Sigmoid colon (tissue), 7 donors: ENCODE data around the gene EXOC6. TPM values are rescaled to one million over a fixed set of nuclear protein-coding genes. Genes with fewer than 3 reads are reported as not detected.

Source experiments
- DNase-seq: peaks from one replicate; pipeline ENCODE4 v3.0.0-alpha.2; 2019
- H3K27ac ChIP-seq, 4 donors: fragments of 200-600 bp; sonication (generic); one replicate each; pipeline ENCODE4 v1.5.1; 2016 to 2019; ENCODE audit warnings: mild to moderate bottlenecking in 1 of 4
- H3K27me3 ChIP-seq, 3 donors: fragments of 200-600 bp; sonication (generic); one replicate each; pipeline ENCODE4 v1.5.1; 2019; ENCODE audit warnings: mild to moderate bottlenecking in 1 of 3
- H3K36me3 ChIP-seq, 4 donors: fragments of 200-600 bp; sonication (generic); one replicate each; pipeline ENCODE4 v1.5.1; 2016 to 2019
- H3K4me1 ChIP-seq, 4 donors: fragments of 200-600 bp; sonication (generic); one replicate each; pipeline ENCODE4 v1.5.1; 2017 to 2019
- H3K4me3 ChIP-seq, 4 donors: fragments of 200-600 bp; sonication (generic); one replicate each; pipeline ENCODE4 v1.5.1; 2017 to 2019; ENCODE audit warnings: mild to moderate bottlenecking in 2 of 4, moderate library complexity in 1 of 4
- H3K9me3 ChIP-seq, 4 donors: fragments of 200-600 bp in 3 of 4; sonication (generic) in 3 of 4; one replicate each; pipeline versions ENCODE4 v1.5.1 to v1.6.1; 2013 to 2019
- EP300 ChIP-seq, 4 donors: sonication (generic); formaldehyde crosslinking; IDR thresholded peaks; one replicate each; pipeline ENCODE4 v1.6.1; 2017; ENCODE audit warnings: antibody characterized with exemption in 4 of 4
- POLR2A ChIP-seq, 2 donors: fragments of 450-650 bp; IDR thresholded peaks; one replicate each; pipeline ENCODE4 v1.6.1; 2016; ENCODE audit warnings: antibody characterized with exemption in 2 of 2, mild to moderate bottlenecking in 2 of 2, moderate library complexity in 2 of 2
- POLR2AphosphoS5 ChIP-seq, 4 donors: sonication (generic); formaldehyde crosslinking; IDR thresholded peaks; one replicate each; pipeline ENCODE4 v1.6.1; 2017; ENCODE audit warnings: antibody characterized with exemption in 4 of 4
- WGBS, 2 donors: extraction: QIAGEN DNeasy Blood & Tissue Kit; methylation state at CpG; one replicate each; pipeline ENCODE4 v1.1.7; 2013; 5-methylcytosine and 5-hydroxymethylcytosine counted together
- intact Hi-C: fragments of 100-400 bp; cut with DNase I; formaldehyde crosslinking; loops from one replicate; pipeline ENCODE4 v1.15.1; 2023
- polyA plus RNA-seq, 3 donors: library from polyadenylated mRNA; stranded (reverse); fragments of 200-250 nt; gene quantifications; one replicate each; pipeline ENCODE4 v1.2.3, GENCODE V29; 2013
- total RNA-seq, 4 donors: library from RNA; depleted of rRNA; stranded (reverse); fragments of >200 nt; gene quantifications; one replicate each; pipeline ENCODE4 v1.1.0, GENCODE V29; 2016
- TF ChIP-seq, protein P1 (sequence below), 4 experiments: fragments of 450-650 bp in 3 of 4; fragments of 200-600 bp in 1 of 4; IDR thresholded peaks; one replicate each; pipeline ENCODE4 v1.5.1; 2016 to 2019; ENCODE audit warnings: antibody characterized with exemption in 4 of 4, mild to moderate bottlenecking in 3 of 4, moderate library complexity in 2 of 4
- donor health status: healthy with polysubstance abuse.
- donor health status: Bipolar disorder and iron deficiency.
- donor health status: healthy.

Gene EXOC6
- total and polyA plus RNA-seq, 7 donors, result 6.6 to 20.2 (median 16.6) TPM

DNA sequence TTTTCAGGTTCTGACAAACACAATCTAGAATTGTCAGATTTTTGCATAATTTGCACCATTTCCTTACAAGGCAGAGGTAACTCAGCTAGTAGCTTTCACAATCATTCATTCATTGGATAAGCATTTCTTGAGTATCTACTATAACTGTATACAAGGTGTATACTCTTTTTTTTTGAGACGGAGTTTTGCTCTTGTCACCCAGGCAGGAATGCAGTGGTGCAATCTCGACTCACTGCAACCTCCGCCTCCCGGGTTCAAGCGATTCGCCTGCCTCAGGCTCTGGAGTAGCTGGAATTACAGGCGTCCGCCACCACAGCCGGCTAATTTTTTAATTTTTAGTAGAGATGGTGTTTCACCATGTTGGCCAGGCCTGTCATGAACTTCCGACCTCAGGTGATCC is 16.2 kb upstream of the EXOC6 start:
- DNase-seq, result no peak
- H3K9me3 ChIP-seq, result no peaks in the 10 kb centered on the region
- H3K36me3 ChIP-seq, result no peaks in the 10 kb centered on the region
- intact Hi-C loops, result no loop called here
- no peaks in the 10 kb centered on the region for H3K27me3 ChIP-seq
- no peaks in the 10 kb centered on the region for H3K4me1 ChIP-seq
- no peak overlapping the region for H3K4me3 ChIP-seq
- H3K27ac ChIP-seq, result no peak overlapping the region
- TF ChIP-seq EP300 (IDR thresholded peaks at IDR 0.05) (no peak), POLR2AphosphoS5 (IDR thresholded peaks at IDR 0.05) (no peak), POLR2A (IDR thresholded peaks at IDR 0.05) (no peak)
- TF ChIP-seq, protein P1, sequence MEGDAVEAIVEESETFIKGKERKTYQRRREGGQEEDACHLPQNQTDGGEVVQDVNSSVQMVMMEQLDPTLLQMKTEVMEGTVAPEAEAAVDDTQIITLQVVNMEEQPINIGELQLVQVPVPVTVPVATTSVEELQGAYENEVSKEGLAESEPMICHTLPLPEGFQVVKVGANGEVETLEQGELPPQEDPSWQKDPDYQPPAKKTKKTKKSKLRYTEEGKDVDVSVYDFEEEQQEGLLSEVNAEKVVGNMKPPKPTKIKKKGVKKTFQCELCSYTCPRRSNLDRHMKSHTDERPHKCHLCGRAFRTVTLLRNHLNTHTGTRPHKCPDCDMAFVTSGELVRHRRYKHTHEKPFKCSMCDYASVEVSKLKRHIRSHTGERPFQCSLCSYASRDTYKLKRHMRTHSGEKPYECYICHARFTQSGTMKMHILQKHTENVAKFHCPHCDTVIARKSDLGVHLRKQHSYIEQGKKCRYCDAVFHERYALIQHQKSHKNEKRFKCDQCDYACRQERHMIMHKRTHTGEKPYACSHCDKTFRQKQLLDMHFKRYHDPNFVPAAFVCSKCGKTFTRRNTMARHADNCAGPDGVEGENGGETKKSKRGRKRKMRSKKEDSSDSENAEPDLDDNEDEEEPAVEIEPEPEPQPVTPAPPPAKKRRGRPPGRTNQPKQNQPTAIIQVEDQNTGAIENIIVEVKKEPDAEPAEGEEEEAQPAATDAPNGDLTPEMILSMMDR (IDR thresholded peaks at IDR 0.05), result no peak
- WGBS, 2 donors, result 97 to 98% methylated on average over 10 of the region's 10 CpGs

DNA sequence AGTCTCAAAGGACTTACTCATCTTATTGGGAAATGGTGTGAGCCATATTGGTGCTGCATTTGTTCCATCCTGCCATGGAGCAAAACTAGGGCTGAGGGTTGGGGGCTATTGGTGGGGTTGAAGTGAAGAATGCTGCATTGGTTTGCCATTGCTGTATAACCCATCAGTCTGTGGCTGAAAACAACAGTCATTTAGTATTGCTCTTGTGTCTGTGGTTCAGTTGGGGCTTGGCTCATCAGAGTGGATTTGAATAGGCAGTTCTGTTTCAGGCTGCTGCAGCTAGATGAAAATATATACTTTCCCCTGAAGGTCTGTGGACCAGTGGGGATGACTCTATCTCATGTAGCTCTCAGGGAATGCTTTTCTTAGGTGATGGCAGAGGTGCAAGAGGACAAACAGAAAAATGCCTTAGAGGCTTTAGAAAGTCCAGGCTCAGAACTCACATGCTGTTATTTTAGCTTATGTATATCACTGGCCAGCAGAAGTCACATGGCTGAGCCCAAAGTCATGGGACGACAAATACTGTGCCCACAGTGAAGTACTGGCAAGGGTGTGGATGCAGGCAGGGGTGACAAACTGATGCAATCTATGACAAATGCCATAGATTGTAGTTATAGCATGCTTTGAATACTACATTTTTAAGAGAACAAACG is 15.2 kb upstream of the EXOC6 start:
- TF ChIP-seq, protein P1 (IDR thresholded peaks at IDR 0.05), result no peak
- TF ChIP-seq POLR2AphosphoS5 (IDR thresholded peaks at IDR 0.05) (no peak), EP300 (IDR thresholded peaks at IDR 0.05) (no peak), POLR2A (IDR thresholded peaks at IDR 0.05) (no peak)
- intact Hi-C loops, result no loop called here
- Histone ChIP-seq H3K4me3 (no peak overlapping the region), H3K9me3 (no peaks in the 10 kb centered on the region), H3K36me3 (no peaks in the 10 kb centered on the region), H3K27me3 (no peaks in the 10 kb centered on the region), H3K27ac (no peak overlapping the region), H3K4me1 (no peaks in the 10 kb centered on the region)
- DNase-seq, result no peak
- WGBS, 2 donors, result 86 to 87% methylated on average over 2 of the region's 2 CpGs

DNA sequence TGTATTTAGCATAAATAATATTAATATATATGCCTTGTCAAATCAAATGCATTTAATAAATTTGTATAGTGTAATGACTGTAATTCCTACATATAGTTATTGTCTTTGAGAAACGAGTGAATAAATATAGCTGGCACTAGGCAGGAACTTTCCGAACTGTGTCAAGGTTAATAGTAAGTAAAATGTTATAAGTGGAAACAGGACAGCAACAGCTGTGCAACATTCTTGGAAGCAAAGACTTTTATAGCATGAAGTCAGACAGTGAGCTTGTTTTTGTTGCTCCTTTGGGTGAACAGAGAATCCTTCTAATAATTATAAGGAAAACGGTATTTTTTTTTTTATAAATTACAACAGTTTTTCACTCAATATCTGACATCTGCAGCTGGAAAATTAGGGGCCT is 14.0 kb upstream of the EXOC6 start:
- H3K9me3 ChIP-seq, result no peaks in the 10 kb centered on the region
- TF ChIP-seq, protein P1 (IDR thresholded peaks at IDR 0.05), result no peak
- TF ChIP-seq POLR2AphosphoS5 (IDR thresholded peaks at IDR 0.05), result no peak
- no peak for TF ChIP-seq POLR2A (IDR thresholded peaks at IDR 0.05)
- no peak for TF ChIP-seq EP300 (IDR thresholded peaks at IDR 0.05)
- intact Hi-C loops, result no loop called here
- H3K27ac ChIP-seq, result no peak overlapping the region
- H3K4me1 ChIP-seq, result no peaks in the 10 kb centered on the region
- H3K36me3 ChIP-seq, result no peaks in the 10 kb centered on the region
- H3K4me3 ChIP-seq, result no peak overlapping the region
- DNase-seq, result no peak
- WGBS, 2 donors, result 77 to 78% methylated on average over 3 of the region's 3 CpGs
- H3K27me3 ChIP-seq, result no peaks in the 10 kb centered on the region

DNA sequence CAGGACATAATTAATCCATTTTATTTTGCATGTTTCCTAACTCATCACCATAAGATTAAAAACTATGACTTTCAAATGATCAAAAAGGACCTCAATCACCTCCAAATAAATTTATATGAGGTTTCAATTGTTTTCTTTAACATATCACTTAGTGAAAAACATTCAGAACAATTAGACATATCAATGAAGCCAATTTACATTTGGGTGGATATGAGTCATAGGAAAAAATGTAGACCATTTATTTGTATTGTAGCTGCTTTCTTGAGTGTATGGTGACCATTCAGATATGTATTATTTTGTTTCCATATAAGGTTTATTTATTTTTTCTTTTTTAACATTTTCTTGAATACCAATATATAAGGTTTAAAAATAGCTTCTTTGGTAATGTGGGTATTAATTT is 13.3 kb upstream of the EXOC6 start:
- TF ChIP-seq, protein P1 (IDR thresholded peaks at IDR 0.05), result no peak
- no peak for TF ChIP-seq EP300 (IDR thresholded peaks at IDR 0.05)
- TF ChIP-seq POLR2A (IDR thresholded peaks at IDR 0.05), result no peak
- no peak for TF ChIP-seq POLR2AphosphoS5 (IDR thresholded peaks at IDR 0.05)
- no peak overlapping the region for H3K27ac ChIP-seq
- H3K27me3 ChIP-seq, result no peaks in the 10 kb centered on the region
- intact Hi-C loops, result no loop called here
- no peaks in the 10 kb centered on the region for H3K4me1 ChIP-seq
- no peaks in the 10 kb centered on the region for H3K9me3 ChIP-seq
- no peaks in the 10 kb centered on the region for H3K36me3 ChIP-seq
- no peak for DNase-seq
- H3K4me3 ChIP-seq, result no peak overlapping the region

DNA sequence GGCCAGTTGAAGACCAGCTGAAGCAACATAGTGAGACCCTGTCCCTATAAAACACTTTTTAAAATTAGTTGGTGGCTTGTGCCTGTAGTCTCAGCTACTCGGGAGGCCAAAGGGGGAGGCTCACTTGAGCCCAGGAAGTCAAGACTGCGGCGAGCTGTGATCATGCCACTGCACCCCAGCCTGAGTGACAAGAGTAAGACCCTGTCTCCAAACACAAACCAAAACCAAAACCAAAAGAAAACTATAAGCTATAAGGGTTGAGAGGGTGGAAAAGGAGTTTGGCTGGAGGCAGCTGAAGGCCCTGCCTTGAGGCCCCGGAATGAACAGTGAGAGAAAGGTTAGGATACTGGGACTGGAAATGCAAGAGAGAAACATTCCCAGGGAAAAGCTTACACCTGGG is 10.9 kb upstream of the EXOC6 start:
- Histone ChIP-seq H3K27me3 (no peaks in the 10 kb centered on the region), H3K36me3 (no peaks in the 10 kb centered on the region), H3K4me1 (no peaks in the 10 kb centered on the region), H3K4me3 (no peak overlapping the region), H3K9me3 (no peaks in the 10 kb centered on the region), H3K27ac (no peak overlapping the region)
- intact Hi-C loops, result no loop called here
- no peak for DNase-seq
- TF ChIP-seq, protein P1 (IDR thresholded peaks at IDR 0.05), result no peak
- TF ChIP-seq POLR2AphosphoS5 (IDR thresholded peaks at IDR 0.05) (no peak), POLR2A (IDR thresholded peaks at IDR 0.05) (no peak), EP300 (IDR thresholded peaks at IDR 0.05) (no peak)
- 73 to 78% methylated on average over 4 of the region's 4 CpGs for WGBS, 2 donors
